Prostate gland (tissue), 2 donors: Measurements from ENCODE around the gene UCHL1.

Experiments used
- POLR2AphosphoS5 ChIP-seq: sonication (generic); formaldehyde crosslinking; IDR thresholded peaks from one replicate; pipeline ENCODE4 v1.6.1; 2017; ENCODE audit warnings: antibody characterized with exemption
- TF ChIP-seq, protein P1 (sequence below), 4 experiments: fragments of 200-600 bp in 2 of 4; fragments of 450-650 bp in 2 of 4; sonication (generic) in 2 of 4; IDR thresholded peaks; 1 replicate in 3 of 4; 2 replicates in 1 of 4; pipeline ENCODE4 v1.5.1; 2016 to 2019; ENCODE audit warnings: antibody characterized with exemption in 4 of 4, mild to moderate bottlenecking in 2 of 4, moderate library complexity in 2 of 4

DNA sequence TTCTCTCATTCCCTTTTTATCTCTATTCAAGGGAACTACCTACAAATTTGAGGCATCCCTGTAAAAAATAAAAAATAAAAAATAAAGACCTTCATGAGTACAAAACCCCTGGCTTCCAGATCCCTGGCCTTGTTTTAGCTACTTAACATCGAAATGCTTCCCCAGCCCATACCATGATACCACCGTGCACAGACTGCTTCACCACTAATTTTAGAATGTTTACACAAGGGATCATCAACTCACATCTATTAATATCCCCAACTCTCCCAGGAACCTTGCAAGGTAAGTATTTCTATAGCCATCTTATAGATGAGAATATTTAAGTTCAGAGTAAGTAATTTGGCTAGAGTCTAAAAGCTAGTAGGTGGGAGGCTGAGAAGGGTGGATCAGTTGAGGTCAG, 51.7 kb downstream of the UCHL1 start:
- TF ChIP-seq, protein P1, sequence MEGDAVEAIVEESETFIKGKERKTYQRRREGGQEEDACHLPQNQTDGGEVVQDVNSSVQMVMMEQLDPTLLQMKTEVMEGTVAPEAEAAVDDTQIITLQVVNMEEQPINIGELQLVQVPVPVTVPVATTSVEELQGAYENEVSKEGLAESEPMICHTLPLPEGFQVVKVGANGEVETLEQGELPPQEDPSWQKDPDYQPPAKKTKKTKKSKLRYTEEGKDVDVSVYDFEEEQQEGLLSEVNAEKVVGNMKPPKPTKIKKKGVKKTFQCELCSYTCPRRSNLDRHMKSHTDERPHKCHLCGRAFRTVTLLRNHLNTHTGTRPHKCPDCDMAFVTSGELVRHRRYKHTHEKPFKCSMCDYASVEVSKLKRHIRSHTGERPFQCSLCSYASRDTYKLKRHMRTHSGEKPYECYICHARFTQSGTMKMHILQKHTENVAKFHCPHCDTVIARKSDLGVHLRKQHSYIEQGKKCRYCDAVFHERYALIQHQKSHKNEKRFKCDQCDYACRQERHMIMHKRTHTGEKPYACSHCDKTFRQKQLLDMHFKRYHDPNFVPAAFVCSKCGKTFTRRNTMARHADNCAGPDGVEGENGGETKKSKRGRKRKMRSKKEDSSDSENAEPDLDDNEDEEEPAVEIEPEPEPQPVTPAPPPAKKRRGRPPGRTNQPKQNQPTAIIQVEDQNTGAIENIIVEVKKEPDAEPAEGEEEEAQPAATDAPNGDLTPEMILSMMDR (IDR thresholded peaks at IDR 0.05), result no peak
- TF ChIP-seq POLR2AphosphoS5, result no peak
